GM23248 (cell line): ENCODE results near the gene THAP4. TPM values are rescaled to one million over a fixed set of nuclear protein-coding genes. Genes with fewer than 3 reads are reported as not detected.

Experiments used
- DNase-seq: peaks from one replicate; pipeline ENCODE4 v3.0.0-alpha.2; 2015
- H2AFZ ChIP-seq: fragments of 200-600 bp; sonication (generic); 2 replicates; pipeline ENCODE4 v1.6.1; 2016; ENCODE audit warnings: antibody characterized with exemption
- H3F3A ChIP-seq: fragments of 200-600 bp; sonication (generic); 2 replicates; pipeline ENCODE4 v1.6.1; 2016; ENCODE audit warnings: mild to moderate bottlenecking, antibody characterized with exemption, mixed run types; ENCODE audit not compliant: insufficient read depth
- H3K27ac ChIP-seq: fragments of 200-600 bp; sonication (generic); 2 replicates; pipeline ENCODE4 v1.5.1; 2016; ENCODE audit warnings: mild to moderate bottlenecking
- H3K27me3 ChIP-seq: fragments of 200-600 bp; sonication (generic); replicated peaks from 2 replicates; pipeline ENCODE4 v1.6.1; 2016; ENCODE audit warnings: mild to moderate bottlenecking; ENCODE audit not compliant: insufficient read depth
- H3K36me3 ChIP-seq: fragments of 200-600 bp; sonication (generic); 2 replicates; pipeline ENCODE4 v1.6.1; 2016; ENCODE audit warnings: low read depth, mild to moderate bottlenecking
- H3K4me1 ChIP-seq: fragments of 200-600 bp; sonication (generic); 2 replicates; pipeline ENCODE4 v1.6.1; 2016; ENCODE audit warnings: mild to moderate bottlenecking; ENCODE audit not compliant: insufficient read depth
- H3K4me2 ChIP-seq: fragments of 200-600 bp; sonication (generic); one replicate; pipeline ENCODE4 v1.6.1; 2016; ENCODE audit warnings: mild to moderate bottlenecking; ENCODE audit not compliant: unreplicated experiment
- H3K4me3 ChIP-seq: fragments of 200-600 bp; sonication (generic); 2 replicates; pipeline ENCODE4 v1.5.1; 2016; ENCODE audit warnings: mild to moderate bottlenecking
- H3K79me2 ChIP-seq: fragments of 200-600 bp; sonication (generic); 2 replicates; pipeline ENCODE4 v1.6.1; 2016; ENCODE audit warnings: mild to moderate bottlenecking; ENCODE audit not compliant: insufficient read depth
- H3K9ac ChIP-seq: fragments of 200-600 bp; sonication (generic); 2 replicates; pipeline ENCODE4 v1.6.1; 2016; ENCODE audit warnings: mild to moderate bottlenecking
- H3K9me2 ChIP-seq: fragments of 200-600 bp; sonication (generic); 2 replicates; pipeline ENCODE4 v1.6.1; 2016; ENCODE audit warnings: mixed run types, mild to moderate bottlenecking, moderate library complexity; ENCODE audit not compliant: insufficient read depth
- H3K9me3 ChIP-seq: fragments of 200-600 bp; sonication (generic); one replicate; pipeline ENCODE4 v1.6.1; 2017; ENCODE audit warnings: low read depth
- H4K20me1 ChIP-seq: fragments of 200-600 bp; sonication (generic); 2 replicates; pipeline ENCODE4 v1.6.0; 2016; ENCODE audit not compliant: insufficient read depth
- EZH2 ChIP-seq: fragments of 200-600 bp; sonication (generic); IDR thresholded peaks from 2 replicates; pipeline ENCODE4 v1.6.1; 2018; ENCODE audit warnings: antibody characterized with exemption, mild to moderate bottlenecking; ENCODE audit not compliant: insufficient read depth, poor library complexity, severe bottlenecking
- EZH2phosphoT487 ChIP-seq: fragments of 200-600 bp; sonication (generic); IDR thresholded peaks from 2 replicates; pipeline ENCODE4 v1.6.1; 2018; ENCODE audit warnings: antibody characterized with exemption, moderate library complexity, mild to moderate bottlenecking, low read depth; ENCODE audit not compliant: insufficient read depth
- WGBS, 2 experiments: methylation state at CpG; one replicate each; pipeline ENCODE4 v1.1.6; 2015 to 2017; ENCODE audit warnings: low lambda C conversion rate in 2 of 2, low coverage in 1 of 2; ENCODE audit errors: missing lambda C conversion rate in 2 of 2; 5-methylcytosine and 5-hydroxymethylcytosine counted together
- in situ Hi-C: fragments of 300-500 bp; cut with MboI; formaldehyde crosslinking; loops from 2 replicates; pipeline ENCODE4 v1.15.0; 2020
- polyA plus RNA-seq: library from polyadenylated mRNA; unstranded; fragments of >200 nt; fragmentation: Nextera tagmentation; extraction: Ambion mirVana; gene quantifications from 2 replicates; pipeline ENCODE4 v1.2.1, GENCODE V29; 2016
- total RNA-seq: library from RNA; depleted of rRNA; stranded (reverse); fragments of >200 nt; shearing (Covaris generic); gene quantifications from 2 replicates; pipeline ENCODE4 v1.2.3, GENCODE V29; 2014

THAP4 gene
- total and polyA plus RNA-seq, 2 experiments from 2014 or later: 46.4 to 53.4 TPM

DNA sequence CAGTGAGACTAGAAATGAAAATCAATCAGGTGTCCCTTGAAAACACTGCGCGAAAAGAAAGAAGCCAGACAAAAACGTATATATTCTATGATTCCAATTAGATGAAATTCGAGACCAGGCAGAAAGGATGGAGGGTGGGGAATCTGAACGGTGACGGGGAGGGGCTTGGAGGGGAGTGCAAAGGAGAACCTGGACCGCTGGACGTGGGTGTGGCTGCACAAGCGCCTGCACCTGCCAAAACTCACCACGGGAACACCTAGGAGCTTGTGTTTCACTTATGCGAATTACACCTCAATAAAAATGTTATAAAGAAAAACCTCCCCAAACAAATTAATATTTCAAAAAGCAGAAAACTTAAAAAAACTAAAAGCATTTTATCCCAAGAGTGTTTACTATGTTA lies 21.9 kb downstream of the THAP4 start:
- Histone ChIP-seq H3K36me3 (0 out of 2 replicates have a peak, but pooled peaks cover 3% of the 10 kb centered on the region), H3K9me2 (no peaks in the 10 kb centered on the region), H3K9ac (no peak overlapping the region), H3K27me3 (no peaks in the 10 kb centered on the region), H2AFZ (no peak overlapping the region), H3K79me2 (peaks cover 90% of the 10 kb centered on the region), H3K27ac (no peak overlapping the region), H3K4me1 (0 out of 2 replicates have a peak, but pooled peaks cover 5% of the 10 kb centered on the region), H3K9me3 (no peaks in the 10 kb centered on the region), H3K4me2 (no peak overlapping the region), H4K20me1 (0 out of 2 replicates have a peak, but pooled peaks cover 3% of the 10 kb centered on the region), H3F3A (peaks cover 32% of the 10 kb centered on the region), H3K4me3 (no peak overlapping the region)
- TF ChIP-seq EZH2: no peak
- no peak for TF ChIP-seq EZH2phosphoT487
- WGBS, 2 experiments: 86 to 87% methylated on average over 11 of the region's 11 CpGs
- in situ Hi-C loops: no loop called here
- no peak for DNase-seq

DNA sequence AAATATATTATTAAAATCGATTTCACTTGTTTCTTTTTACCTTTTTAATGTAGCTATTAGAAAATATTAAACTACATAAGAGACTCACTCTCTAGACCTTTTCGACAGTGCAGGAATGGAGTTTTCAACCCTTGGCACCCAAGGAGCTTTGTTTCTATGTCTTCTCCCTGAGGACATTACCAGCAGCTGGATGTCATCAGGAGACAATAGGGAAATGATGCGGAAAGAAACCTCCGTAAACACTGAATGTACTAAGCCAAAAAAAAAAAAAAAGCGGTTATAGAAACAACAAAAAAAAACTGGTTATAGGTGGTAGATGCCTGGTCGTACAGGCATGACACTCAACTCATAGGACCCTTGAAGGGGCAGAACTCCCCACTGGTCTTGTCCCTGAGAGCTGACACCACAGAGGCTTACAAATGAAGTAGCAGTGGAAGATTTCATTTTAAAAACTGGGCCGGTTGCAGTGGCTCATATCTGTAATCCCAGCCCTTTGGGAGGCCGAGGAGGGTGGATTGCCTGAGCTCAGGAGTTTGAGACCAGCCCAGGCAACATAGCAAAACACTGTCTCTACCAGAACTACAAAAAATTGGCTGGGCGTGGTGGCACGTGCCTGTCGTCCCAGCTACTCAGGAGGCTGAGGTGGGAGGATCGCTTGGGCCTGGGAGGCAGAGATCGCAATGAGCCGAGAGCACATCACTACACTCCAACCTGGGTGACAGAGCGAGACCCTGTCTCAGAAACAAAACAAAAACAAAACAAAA lies 23.8 kb downstream of the THAP4 start:
- no peaks in the 10 kb centered on the region for H3K27me3 ChIP-seq
- 0 out of 2 replicates have a peak, but pooled peaks cover 5% of the 10 kb centered on the region for H3K4me1 ChIP-seq
- H3K4me2 ChIP-seq: no peak overlapping the region
- no peaks in the 10 kb centered on the region for H3K9me3 ChIP-seq
- 48 to 54% methylated on average over 15 of the region's 15 CpGs for WGBS, 2 experiments
- H2AFZ ChIP-seq: 0 out of 2 replicates have a peak overlapping the region, but pooled peaks have one; percentile 2
- H3K79me2 ChIP-seq: peaks cover 94% of the 10 kb centered on the region
- no peak overlapping the region for H3K4me3 ChIP-seq
- H3K27ac ChIP-seq: peak overlapping the region; percentile 36
- peak overlapping the region; percentile 21; the same call in 1 of the 2 replicates for H3K9ac ChIP-seq
- peaks cover 18% of the 10 kb centered on the region for H3F3A ChIP-seq
- H3K36me3 ChIP-seq: no peaks in the 10 kb centered on the region
- H3K9me2 ChIP-seq: no peaks in the 10 kb centered on the region
- no peak for TF ChIP-seq EZH2
- no peak for TF ChIP-seq EZH2phosphoT487
- H4K20me1 ChIP-seq: 0 out of 2 replicates have a peak, but pooled peaks cover 3% of the 10 kb centered on the region
- peak; percentile 26 for DNase-seq
- in situ Hi-C loops: no loop called here

DNA sequence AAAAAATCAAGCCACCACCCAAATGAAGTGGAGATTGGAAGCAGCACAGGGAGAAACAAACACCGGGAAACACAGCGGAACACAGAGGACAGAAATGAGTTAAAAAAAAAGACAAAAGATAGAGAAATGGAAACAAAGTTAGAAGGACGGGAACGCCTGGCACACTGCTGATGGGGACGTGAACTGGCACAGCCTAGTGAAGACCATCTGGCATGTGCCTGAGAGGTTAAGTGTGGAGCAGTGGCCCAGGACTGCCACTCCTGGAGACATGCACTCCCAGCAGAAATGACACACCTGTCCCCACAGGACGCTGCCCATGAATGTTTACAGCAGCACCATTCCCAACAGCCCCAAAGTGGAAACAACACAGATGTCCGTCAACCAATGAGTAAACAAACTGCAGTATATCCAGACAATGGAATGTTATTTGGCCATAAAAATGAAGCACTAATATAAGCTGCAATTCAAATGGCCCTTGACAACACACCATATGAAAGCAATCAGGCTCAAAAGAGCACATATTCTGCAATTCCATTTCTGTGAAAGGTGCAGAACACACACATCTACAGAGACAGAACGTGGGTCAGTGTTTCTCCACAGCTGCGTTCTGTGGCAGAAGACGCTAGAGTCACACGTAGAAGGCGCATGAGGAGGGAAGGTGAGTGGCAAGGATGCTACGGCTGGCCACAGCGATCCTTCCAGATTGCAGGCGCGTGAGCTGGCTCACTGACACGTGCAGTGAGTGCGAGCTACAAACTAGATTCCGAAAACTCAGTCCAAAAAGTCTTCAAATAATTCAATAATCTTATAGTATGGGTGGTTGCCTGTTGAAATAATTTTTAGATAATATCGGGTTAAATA lies 24.6 kb downstream of the THAP4 start:
- peaks cover 10% of the 10 kb centered on the region for H3F3A ChIP-seq
- 36 to 39% methylated on average over 20 of the region's 20 CpGs for WGBS, 2 experiments
- H3K4me2 ChIP-seq: no peak overlapping the region
- peaks cover 89% of the 10 kb centered on the region for H3K79me2 ChIP-seq
- no peaks in the 10 kb centered on the region for H3K9me2 ChIP-seq
- H3K4me1 ChIP-seq: 0 out of 2 replicates have a peak, but pooled peaks cover 5% of the 10 kb centered on the region
- peak overlapping the region; percentile 21; the same call in 1 of the 2 replicates for H3K9ac ChIP-seq
- no peak overlapping the region for H3K4me3 ChIP-seq
- H3K36me3 ChIP-seq: no peaks in the 10 kb centered on the region
- TF ChIP-seq EZH2 (no peak), EZH2phosphoT487 (no peak)
- peak; percentile 62 for DNase-seq
- in situ Hi-C loops: no loop called here
- H4K20me1 ChIP-seq: no peaks in the 10 kb centered on the region
- H3K27ac ChIP-seq: peak overlapping the region; percentile 36
- no peak overlapping the region for H2AFZ ChIP-seq
- H3K27me3 ChIP-seq: no peaks in the 10 kb centered on the region
- no peaks in the 10 kb centered on the region for H3K9me3 ChIP-seq

DNA sequence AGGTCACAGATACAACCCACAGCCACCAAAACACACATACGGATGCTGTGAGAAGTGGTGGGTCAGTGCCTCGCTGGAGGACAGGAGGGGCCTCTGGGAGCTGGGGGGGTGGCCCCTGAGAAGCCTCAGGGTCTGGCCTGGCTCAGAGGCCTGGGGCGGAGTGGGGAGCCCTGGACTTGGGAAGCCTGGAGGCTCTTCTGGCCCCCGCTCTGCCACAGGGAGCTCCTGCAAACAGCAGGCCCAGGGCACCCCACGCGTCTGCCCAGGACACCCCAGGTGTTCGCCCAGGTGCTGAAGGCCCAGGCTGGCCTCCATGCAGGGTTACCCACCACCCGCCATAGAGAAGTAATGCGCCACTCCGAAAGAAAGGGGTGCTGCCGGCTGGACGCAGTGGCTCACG lies 25.9 kb downstream of the THAP4 start:
- TF ChIP-seq EZH2phosphoT487 (no peak), EZH2 (no peak)
- in situ Hi-C loops: no loop called here
- H3K9ac ChIP-seq: peak overlapping the region; percentile 78; the same call in 1 of the 2 replicates
- no peaks in the 10 kb centered on the region; the same call in 1 of the 2 replicates for H3K36me3 ChIP-seq
- no peaks in the 10 kb centered on the region for H3K27me3 ChIP-seq
- no peaks in the 10 kb centered on the region for H4K20me1 ChIP-seq
- peaks cover 89% of the 10 kb centered on the region for H3K79me2 ChIP-seq
- H3K4me1 ChIP-seq: 0 out of 2 replicates have a peak, but pooled peaks cover 5% of the 10 kb centered on the region
- no peak overlapping the region for H3K4me2 ChIP-seq
- no peaks in the 10 kb centered on the region for H3K9me3 ChIP-seq
- WGBS, 2 experiments: 98 to 99% methylated on average over 13 of the region's 13 CpGs
- peak overlapping the region; percentile 69 for H3K27ac ChIP-seq
- no peak for DNase-seq
- 0 out of 2 replicates have a peak, but pooled peaks cover 4% of the 10 kb centered on the region for H3F3A ChIP-seq
- no peak overlapping the region for H3K4me3 ChIP-seq
- no peaks in the 10 kb centered on the region for H3K9me2 ChIP-seq
- no peak overlapping the region for H2AFZ ChIP-seq
